MM.1S (cell line): Measurements from ENCODE around the gene BSN.

ENCODE experiments used
- EZH2phosphoT487 ChIP-seq: fragments of 300-600 bp; sonication (generic); IDR thresholded peaks from 2 replicates; pipeline ENCODE4 v1.6.1; 2018; ENCODE audit warnings: antibody characterized with exemption, low read length
- TF ChIP-seq, protein P1 (sequence below): fragments of 300-600 bp; sonication (generic); IDR thresholded peaks from 2 replicates; pipeline ENCODE4 v1.5.1; 2016; ENCODE audit warnings: antibody characterized with exemption, low read length, mixed read lengths

DNA sequence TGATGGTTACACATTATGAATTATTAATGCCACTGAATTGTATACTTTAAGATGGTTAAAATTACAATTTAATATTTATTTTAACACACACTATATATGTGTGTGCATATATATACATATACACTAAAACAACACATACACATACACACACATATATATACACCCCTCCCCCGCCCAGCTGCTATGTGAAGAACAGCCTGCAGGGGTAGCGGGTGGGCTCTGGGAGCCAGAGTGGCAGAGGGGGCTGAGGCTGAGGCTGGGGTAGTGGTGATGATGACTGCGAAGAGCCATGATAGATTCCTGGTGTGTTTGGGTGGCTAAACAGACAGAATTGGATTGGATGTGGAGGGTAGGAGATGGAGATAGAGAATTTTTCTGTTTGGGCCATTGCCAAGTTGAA, 80.5 kb downstream of the BSN start:
- TF ChIP-seq, protein P1, sequence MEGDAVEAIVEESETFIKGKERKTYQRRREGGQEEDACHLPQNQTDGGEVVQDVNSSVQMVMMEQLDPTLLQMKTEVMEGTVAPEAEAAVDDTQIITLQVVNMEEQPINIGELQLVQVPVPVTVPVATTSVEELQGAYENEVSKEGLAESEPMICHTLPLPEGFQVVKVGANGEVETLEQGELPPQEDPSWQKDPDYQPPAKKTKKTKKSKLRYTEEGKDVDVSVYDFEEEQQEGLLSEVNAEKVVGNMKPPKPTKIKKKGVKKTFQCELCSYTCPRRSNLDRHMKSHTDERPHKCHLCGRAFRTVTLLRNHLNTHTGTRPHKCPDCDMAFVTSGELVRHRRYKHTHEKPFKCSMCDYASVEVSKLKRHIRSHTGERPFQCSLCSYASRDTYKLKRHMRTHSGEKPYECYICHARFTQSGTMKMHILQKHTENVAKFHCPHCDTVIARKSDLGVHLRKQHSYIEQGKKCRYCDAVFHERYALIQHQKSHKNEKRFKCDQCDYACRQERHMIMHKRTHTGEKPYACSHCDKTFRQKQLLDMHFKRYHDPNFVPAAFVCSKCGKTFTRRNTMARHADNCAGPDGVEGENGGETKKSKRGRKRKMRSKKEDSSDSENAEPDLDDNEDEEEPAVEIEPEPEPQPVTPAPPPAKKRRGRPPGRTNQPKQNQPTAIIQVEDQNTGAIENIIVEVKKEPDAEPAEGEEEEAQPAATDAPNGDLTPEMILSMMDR, result no peak
- TF ChIP-seq EZH2phosphoT487, result no peak
